GM23248 (cell line): ENCODE data around the gene ZNF574. TPM values are rescaled to one million over a fixed set of nuclear protein-coding genes. Genes with fewer than 3 reads are reported as not detected.

Experiments
- DNase-seq: peaks from one replicate; pipeline ENCODE4 v3.0.0-alpha.2; 2015
- H2AFZ ChIP-seq: fragments of 200-600 bp; sonication (generic); 2 replicates; pipeline ENCODE4 v1.6.1; 2016; ENCODE audit warnings: antibody characterized with exemption
- H3F3A ChIP-seq: fragments of 200-600 bp; sonication (generic); 2 replicates; pipeline ENCODE4 v1.6.1; 2016; ENCODE audit warnings: mild to moderate bottlenecking, antibody characterized with exemption, mixed run types; ENCODE audit not compliant: insufficient read depth
- H3K27ac ChIP-seq: fragments of 200-600 bp; sonication (generic); 2 replicates; pipeline ENCODE4 v1.5.1; 2016; ENCODE audit warnings: mild to moderate bottlenecking
- H3K27me3 ChIP-seq: fragments of 200-600 bp; sonication (generic); replicated peaks from 2 replicates; pipeline ENCODE4 v1.6.1; 2016; ENCODE audit warnings: mild to moderate bottlenecking; ENCODE audit not compliant: insufficient read depth
- H3K36me3 ChIP-seq: fragments of 200-600 bp; sonication (generic); 2 replicates; pipeline ENCODE4 v1.6.1; 2016; ENCODE audit warnings: low read depth, mild to moderate bottlenecking
- H3K4me1 ChIP-seq: fragments of 200-600 bp; sonication (generic); 2 replicates; pipeline ENCODE4 v1.6.1; 2016; ENCODE audit warnings: mild to moderate bottlenecking; ENCODE audit not compliant: insufficient read depth
- H3K4me2 ChIP-seq: fragments of 200-600 bp; sonication (generic); one replicate; pipeline ENCODE4 v1.6.1; 2016; ENCODE audit warnings: mild to moderate bottlenecking; ENCODE audit not compliant: unreplicated experiment
- H3K4me3 ChIP-seq: fragments of 200-600 bp; sonication (generic); 2 replicates; pipeline ENCODE4 v1.5.1; 2016; ENCODE audit warnings: mild to moderate bottlenecking
- H3K79me2 ChIP-seq: fragments of 200-600 bp; sonication (generic); 2 replicates; pipeline ENCODE4 v1.6.1; 2016; ENCODE audit warnings: mild to moderate bottlenecking; ENCODE audit not compliant: insufficient read depth
- H3K9ac ChIP-seq: fragments of 200-600 bp; sonication (generic); 2 replicates; pipeline ENCODE4 v1.6.1; 2016; ENCODE audit warnings: mild to moderate bottlenecking
- H3K9me2 ChIP-seq: fragments of 200-600 bp; sonication (generic); 2 replicates; pipeline ENCODE4 v1.6.1; 2016; ENCODE audit warnings: mixed run types, mild to moderate bottlenecking, moderate library complexity; ENCODE audit not compliant: insufficient read depth
- H3K9me3 ChIP-seq: fragments of 200-600 bp; sonication (generic); one replicate; pipeline ENCODE4 v1.6.1; 2017; ENCODE audit warnings: low read depth
- H4K20me1 ChIP-seq: fragments of 200-600 bp; sonication (generic); 2 replicates; pipeline ENCODE4 v1.6.0; 2016; ENCODE audit not compliant: insufficient read depth
- EZH2 ChIP-seq: fragments of 200-600 bp; sonication (generic); IDR thresholded peaks from 2 replicates; pipeline ENCODE4 v1.6.1; 2018; ENCODE audit warnings: antibody characterized with exemption, mild to moderate bottlenecking; ENCODE audit not compliant: insufficient read depth, poor library complexity, severe bottlenecking
- EZH2phosphoT487 ChIP-seq: fragments of 200-600 bp; sonication (generic); IDR thresholded peaks from 2 replicates; pipeline ENCODE4 v1.6.1; 2018; ENCODE audit warnings: antibody characterized with exemption, moderate library complexity, mild to moderate bottlenecking, low read depth; ENCODE audit not compliant: insufficient read depth
- WGBS, 2 experiments: methylation state at CpG; one replicate each; pipeline ENCODE4 v1.1.6; 2015 to 2017; ENCODE audit warnings: low lambda C conversion rate in 2 of 2, low coverage in 1 of 2; ENCODE audit errors: missing lambda C conversion rate in 2 of 2; 5-methylcytosine and 5-hydroxymethylcytosine counted together
- in situ Hi-C: fragments of 300-500 bp; cut with MboI; formaldehyde crosslinking; loops from 2 replicates; pipeline ENCODE4 v1.15.0; 2020
- polyA plus RNA-seq: library from polyadenylated mRNA; unstranded; fragments of >200 nt; fragmentation: Nextera tagmentation; extraction: Ambion mirVana; gene quantifications from 2 replicates; pipeline ENCODE4 v1.2.1, GENCODE V29; 2016
- total RNA-seq: library from RNA; depleted of rRNA; stranded (reverse); fragments of >200 nt; shearing (Covaris generic); gene quantifications from 2 replicates; pipeline ENCODE4 v1.2.3, GENCODE V29; 2014

The ZNF574 gene
- total and polyA plus RNA-seq, 2 experiments from 2014 or later, result 14.8 to 19.5 TPM

DNA sequence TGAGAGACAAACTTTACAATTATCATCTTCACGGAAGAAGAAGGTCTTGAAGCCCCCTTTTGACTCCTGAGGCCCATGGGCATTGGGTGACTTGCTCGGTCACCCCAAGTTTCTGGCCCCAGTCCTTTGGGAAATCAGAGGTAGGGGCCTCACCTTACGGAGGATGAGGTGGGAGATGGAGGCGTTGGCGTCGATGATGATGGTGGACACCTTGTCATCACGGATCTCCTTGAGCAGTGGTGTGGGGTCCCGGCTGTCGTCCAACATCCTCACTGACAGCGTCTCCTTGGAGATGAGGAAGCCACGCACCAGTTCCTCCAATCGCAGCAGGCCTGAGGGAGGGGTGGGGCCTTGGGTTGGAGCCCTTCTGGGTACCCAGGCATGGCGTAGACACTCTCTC lies 16.8 kb upstream of the ZNF574 start:
- DNase-seq, result no peak
- no peak overlapping the region for H3K4me3 ChIP-seq
- H3K4me2 ChIP-seq, result no peak overlapping the region
- H3K36me3 ChIP-seq, result no peaks in the 10 kb centered on the region
- no peaks in the 10 kb centered on the region for H3K79me2 ChIP-seq
- no peaks in the 10 kb centered on the region for H3K9me3 ChIP-seq
- TF ChIP-seq EZH2phosphoT487 (no peak), EZH2 (no peak)
- no peaks in the 10 kb centered on the region for H3K9me2 ChIP-seq
- no peak overlapping the region for H3K27ac ChIP-seq
- H3K9ac ChIP-seq, result no peak overlapping the region
- no peak overlapping the region for H2AFZ ChIP-seq
- H3F3A ChIP-seq, result no peaks in the 10 kb centered on the region
- WGBS, 2 experiments, result 83 to 87% methylated on average over 13 of the region's 13 CpGs
- no peaks in the 10 kb centered on the region for H4K20me1 ChIP-seq
- in situ Hi-C loops, result no loop called here
- no peaks in the 10 kb centered on the region for H3K4me1 ChIP-seq
- H3K27me3 ChIP-seq, result no peaks in the 10 kb centered on the region

DNA sequence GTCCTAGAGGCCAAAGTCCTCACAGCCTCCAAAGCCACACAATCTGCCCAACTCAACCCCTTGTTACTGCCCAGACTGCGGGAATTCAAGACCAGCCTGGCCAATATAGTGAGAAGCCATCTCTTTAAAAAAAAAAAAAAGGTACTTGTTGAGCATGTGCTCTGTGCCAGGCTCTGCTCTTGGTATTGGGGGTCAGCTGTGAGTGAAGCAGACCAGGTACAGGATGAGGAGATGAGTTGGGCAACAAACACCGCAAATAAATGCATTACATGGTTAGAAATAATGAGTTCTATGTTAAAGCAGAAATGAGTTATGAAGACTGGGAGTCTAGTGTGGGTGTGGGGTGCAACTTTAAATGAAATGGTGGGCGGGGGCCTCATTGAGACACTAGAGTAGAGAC lies 15.8 kb upstream of the ZNF574 start:
- Histone ChIP-seq H3K4me1 (no peaks in the 10 kb centered on the region), H3K36me3 (no peaks in the 10 kb centered on the region), H4K20me1 (no peaks in the 10 kb centered on the region), H3K27ac (no peak overlapping the region), H3K9me3 (no peaks in the 10 kb centered on the region), H3K27me3 (no peaks in the 10 kb centered on the region), H3K9ac (no peak overlapping the region), H3K9me2 (no peaks in the 10 kb centered on the region), H3K79me2 (no peaks in the 10 kb centered on the region), H2AFZ (no peak overlapping the region), H3F3A (no peaks in the 10 kb centered on the region), H3K4me3 (no peak overlapping the region), H3K4me2 (no peak overlapping the region)
- in situ Hi-C loops, result no loop called here
- DNase-seq, result no peak
- 70 to 76% methylated on average over 3 of the region's 3 CpGs for WGBS, 2 experiments
- TF ChIP-seq EZH2phosphoT487 (no peak), EZH2 (no peak)

DNA sequence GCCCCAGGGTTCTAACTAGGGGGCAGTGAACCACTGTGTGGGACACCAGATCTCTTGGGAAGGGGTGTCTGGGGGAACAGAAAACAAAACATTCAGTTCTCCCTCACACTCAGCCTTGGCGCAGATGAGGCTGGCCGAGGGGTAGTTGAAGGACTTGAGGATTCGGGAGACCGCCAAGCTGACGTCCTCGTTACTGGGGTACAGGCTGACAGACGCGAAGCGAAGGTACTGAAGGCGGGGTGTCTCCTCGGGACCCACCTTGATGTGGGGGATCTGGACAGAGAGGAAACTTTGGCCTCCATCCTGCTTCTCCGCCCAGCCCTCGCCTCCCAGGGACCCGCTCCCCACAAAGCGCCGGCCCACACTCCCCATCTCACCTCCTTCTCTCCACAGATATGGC lies 13.6 kb upstream of the ZNF574 start:
- no peak overlapping the region for H2AFZ ChIP-seq
- no peaks in the 10 kb centered on the region for H3K9me3 ChIP-seq
- in situ Hi-C loops, result no loop called here
- peaks cover 8% of the 10 kb centered on the region for H3K27me3 ChIP-seq
- no peaks in the 10 kb centered on the region for H3K79me2 ChIP-seq
- H4K20me1 ChIP-seq, result no peaks in the 10 kb centered on the region
- TF ChIP-seq EZH2, result no peak
- no peak for TF ChIP-seq EZH2phosphoT487
- H3K27ac ChIP-seq, result no peak overlapping the region
- H3K4me3 ChIP-seq, result no peak overlapping the region
- no peak overlapping the region for H3K4me2 ChIP-seq
- H3K4me1 ChIP-seq, result no peaks in the 10 kb centered on the region
- no peak for DNase-seq
- no peaks in the 10 kb centered on the region for H3F3A ChIP-seq
- WGBS, 2 experiments, result 89 to 93% methylated on average over 11 to 16 of the region's 16 CpGs
- no peaks in the 10 kb centered on the region for H3K9me2 ChIP-seq
- H3K36me3 ChIP-seq, result no peaks in the 10 kb centered on the region
- H3K9ac ChIP-seq, result no peak overlapping the region

DNA sequence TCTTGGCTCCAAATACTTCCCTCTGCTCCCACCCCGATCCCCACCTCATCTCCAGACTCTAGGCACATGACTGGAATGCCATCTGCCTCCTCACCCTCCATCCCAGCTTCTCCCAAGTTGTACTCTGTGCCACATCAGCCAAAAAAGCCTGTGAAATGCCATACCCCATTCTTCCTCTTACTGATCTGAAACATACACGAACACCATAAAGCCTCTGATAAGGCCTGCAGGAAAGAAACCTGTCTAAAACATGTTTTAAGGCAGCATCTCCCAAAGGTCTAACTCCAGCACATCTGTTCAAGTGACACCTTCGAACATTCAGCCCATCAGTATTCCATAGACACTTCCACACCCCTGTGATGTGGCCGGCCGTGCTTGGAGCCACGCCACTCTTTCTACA lies 11.5 kb upstream of the ZNF574 start:
- in situ Hi-C loops, result no loop called here
- H2AFZ ChIP-seq, result no peak overlapping the region
- H3K4me1 ChIP-seq, result no peaks in the 10 kb centered on the region

DNA sequence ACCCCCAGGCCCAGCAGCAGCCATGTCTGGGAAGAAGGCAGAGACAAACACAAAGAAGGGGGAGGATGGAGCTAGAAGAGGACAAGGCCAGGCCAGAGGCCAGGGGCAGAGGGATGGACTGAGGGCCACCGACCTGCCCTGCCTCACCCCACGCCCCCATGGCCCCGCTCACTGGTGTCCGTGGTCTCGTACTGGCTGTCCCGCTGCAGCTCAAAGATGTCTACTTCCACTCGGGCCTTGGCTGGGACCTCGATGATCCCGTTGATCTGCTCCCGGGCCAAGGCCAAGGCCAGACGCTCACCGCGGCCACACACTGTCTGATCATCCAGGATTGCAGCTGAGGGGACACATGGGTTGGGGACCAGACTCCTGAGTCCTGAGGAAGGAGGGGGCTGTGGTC lies 10.9 kb upstream of the ZNF574 start:
- Histone ChIP-seq H3F3A (no peaks in the 10 kb centered on the region), H3K36me3 (no peaks in the 10 kb centered on the region), H3K79me2 (no peaks in the 10 kb centered on the region), H3K27me3 (peaks cover 24% of the 10 kb centered on the region), H3K9me3 (no peaks in the 10 kb centered on the region), H3K4me1 (no peaks in the 10 kb centered on the region), H3K4me2 (no peak overlapping the region), H3K4me3 (no peak overlapping the region), H3K9ac (no peak overlapping the region), H4K20me1 (no peaks in the 10 kb centered on the region), H3K9me2 (no peaks in the 10 kb centered on the region), H2AFZ (no peak overlapping the region), H3K27ac (no peak overlapping the region)
- in situ Hi-C loops, result no loop called here
- WGBS, 2 experiments, result 75 to 79% methylated on average over 13 of the region's 13 CpGs
- TF ChIP-seq EZH2phosphoT487, result no peak
- no peak for TF ChIP-seq EZH2
- DNase-seq, result no peak

More for the DNA sequence above, 11.5 kb upstream of the ZNF574 start:
- Histone ChIP-seq H3K9me3 (no peaks in the 10 kb centered on the region), H3K4me3 (no peak overlapping the region), H3K9me2 (no peaks in the 10 kb centered on the region), H3K4me2 (no peak overlapping the region), H3K36me3 (no peaks in the 10 kb centered on the region), H3K79me2 (no peaks in the 10 kb centered on the region), H3K9ac (no peak overlapping the region), H3K27me3 (peaks cover 24% of the 10 kb centered on the region), H3K27ac (no peak overlapping the region), H4K20me1 (no peaks in the 10 kb centered on the region), H3F3A (no peaks in the 10 kb centered on the region)
- DNase-seq, result no peak
- TF ChIP-seq EZH2 (no peak), EZH2phosphoT487 (no peak)
- WGBS, 2 experiments, result 67 to 69% methylated on average over 6 of the region's 6 CpGs
